H54 (cell line): ENCODE data around the gene LRMDA.

ENCODE experiments used
- DNase-seq: peaks from one replicate; pipeline ENCODE4 v3.0.0; 2011; ENCODE audit warnings: low spot score, mixed read lengths; ENCODE audit not compliant: insufficient read length
- FAIRE-seq: peaks from 3 replicates; lab custom pipeline; 2011; peaks lifted over from hg19 to GRCh38; lab: Jason Lieb, UNC
- POLR2A ChIP-seq: IDR thresholded peaks from 2 replicates; pipeline ENCODE4 v1.6.1; 2011; ENCODE audit warnings: low read depth, mild to moderate bottlenecking, low read length

The LRMDA gene

DNA sequence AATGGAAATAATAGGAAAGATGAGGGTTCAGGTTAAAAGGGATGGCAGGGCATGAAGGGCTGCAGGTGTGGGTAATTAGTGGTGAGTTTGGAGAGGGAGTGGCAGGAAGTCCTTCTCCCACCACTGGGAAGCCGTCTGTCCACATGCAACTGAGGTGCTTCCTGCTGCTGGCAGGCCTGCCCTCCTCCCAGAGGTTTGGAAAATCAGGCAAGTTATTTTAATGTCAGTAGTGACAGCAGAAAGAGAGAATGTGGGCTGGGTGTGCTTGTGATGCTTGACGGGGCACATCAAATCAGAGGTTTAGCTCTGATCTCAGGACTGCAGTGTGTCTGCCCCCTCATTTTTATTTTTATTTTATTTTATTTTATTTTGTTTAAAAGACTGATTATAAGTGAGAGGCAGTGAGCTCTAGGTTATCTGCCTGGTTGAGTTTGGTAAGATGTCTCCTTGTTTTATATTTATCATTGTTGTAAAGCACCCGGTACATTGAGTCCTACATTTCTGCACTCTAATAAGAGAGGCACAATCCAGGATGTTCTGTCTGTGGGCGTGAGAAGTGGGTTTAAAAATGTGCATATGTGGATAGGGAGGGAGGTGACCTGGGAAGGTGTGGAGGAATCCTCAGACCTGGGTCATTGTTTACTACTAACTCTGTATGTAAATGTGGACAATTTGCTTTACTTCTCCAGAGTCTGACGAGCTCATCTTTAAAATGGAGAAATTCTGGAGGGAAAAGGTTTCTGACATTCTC lies 504.4 kb downstream of the LRMDA start:
- TF ChIP-seq POLR2A = no peak
- no peak for FAIRE-seq

DNA sequence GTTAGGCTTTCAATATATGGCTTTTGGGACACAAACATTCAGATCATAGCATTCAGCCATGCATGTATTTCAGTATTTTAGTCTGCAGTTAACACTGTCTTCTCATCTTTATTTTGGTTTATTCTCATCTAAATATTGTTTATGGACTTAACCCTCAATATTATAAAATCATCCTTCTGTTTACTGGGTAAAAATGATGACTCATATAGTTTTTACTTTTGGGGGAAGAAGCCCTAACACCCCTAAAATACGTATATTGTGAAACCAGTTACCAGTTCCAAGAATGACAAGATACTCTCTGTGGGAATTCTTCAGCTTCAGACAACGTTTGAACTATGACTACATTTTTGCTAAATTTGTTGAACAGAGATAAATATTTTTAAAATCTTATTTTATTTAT lies 505.4 kb downstream of the LRMDA start:
- DNase-seq (no peak), FAIRE-seq (no peak)
- no peak for TF ChIP-seq POLR2A

More for the DNA sequence above, 504.4 kb downstream of the LRMDA start:
- DNase-seq = no peak

DNA sequence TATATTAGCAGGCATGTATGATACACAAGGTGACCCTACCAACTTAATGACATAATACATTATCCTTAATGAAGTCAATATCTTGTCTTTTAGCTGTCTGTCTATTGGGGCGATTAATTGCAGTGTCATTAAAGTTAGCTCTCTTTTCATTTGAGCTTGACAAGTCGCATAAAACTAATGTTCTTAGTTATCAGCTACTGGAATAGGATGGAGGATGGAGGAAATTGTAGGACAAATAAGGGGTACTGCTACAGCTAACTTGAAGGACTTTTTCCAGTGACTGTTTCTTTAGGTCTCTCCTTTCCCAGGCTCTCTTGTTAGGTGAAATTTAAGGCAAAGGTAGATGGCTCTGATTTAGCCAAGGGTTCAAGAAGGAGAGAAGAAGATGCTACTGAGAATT lies 506.4 kb downstream of the LRMDA start:
- TF ChIP-seq POLR2A = no peak
- FAIRE-seq (no peak), DNase-seq (no peak)

DNA sequence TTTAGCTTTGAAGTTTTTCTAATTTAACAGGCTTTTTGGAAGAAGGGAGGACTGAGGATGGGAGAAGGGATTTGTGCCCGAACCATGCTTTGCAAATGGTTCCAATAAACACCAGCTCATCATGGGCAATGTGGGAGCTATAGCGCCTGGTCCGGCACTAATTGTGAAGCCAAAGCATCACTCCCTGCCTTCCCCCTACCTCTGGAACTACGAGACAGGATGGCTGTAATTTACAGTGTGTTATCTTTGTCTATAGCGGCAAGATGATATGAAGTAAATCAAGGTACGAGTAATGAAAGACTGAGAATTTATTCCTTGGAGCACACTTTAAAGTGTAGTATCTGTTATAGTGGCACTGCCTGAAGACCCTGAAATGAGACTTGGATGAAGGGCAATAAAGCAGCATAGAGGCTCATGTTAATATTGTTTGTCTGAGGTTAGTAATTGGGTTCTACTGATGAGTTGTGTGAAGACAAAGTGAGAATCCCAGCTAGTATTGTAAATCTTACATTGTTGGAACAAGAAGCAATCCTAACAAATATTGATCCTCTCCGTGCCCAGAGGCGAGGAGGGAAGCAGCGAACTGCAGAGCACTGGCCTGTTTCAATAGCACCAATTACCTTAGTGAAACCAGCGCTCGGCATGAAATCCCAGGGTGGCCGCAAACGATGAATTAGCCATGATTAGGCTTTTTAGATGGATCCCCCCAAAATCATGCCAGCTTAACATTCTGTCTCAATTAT lies 507.1 kb downstream of the LRMDA start:
- TF ChIP-seq POLR2A = no peak
- FAIRE-seq (no peak), DNase-seq (no peak)

DNA sequence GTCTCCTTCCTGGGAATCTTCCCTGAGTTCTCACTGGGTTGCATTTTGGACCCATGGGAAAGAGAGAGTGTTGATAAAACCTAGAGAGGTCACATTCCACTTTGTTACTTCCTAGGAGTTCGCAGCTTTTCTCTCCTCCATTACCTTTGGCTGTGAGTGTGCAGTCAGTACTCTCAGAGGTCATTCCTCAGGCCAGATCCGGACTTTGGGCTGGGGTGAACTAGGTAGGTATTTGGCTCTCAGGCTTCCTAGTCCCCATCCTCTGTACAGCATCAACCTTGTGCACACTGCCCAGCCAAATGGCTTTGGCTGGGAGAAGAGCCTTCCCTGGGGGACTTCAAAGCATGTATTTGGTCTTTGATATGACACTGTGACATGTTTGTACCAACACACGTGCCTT lies 508.1 kb downstream of the LRMDA start:
- FAIRE-seq = no peak

DNA sequence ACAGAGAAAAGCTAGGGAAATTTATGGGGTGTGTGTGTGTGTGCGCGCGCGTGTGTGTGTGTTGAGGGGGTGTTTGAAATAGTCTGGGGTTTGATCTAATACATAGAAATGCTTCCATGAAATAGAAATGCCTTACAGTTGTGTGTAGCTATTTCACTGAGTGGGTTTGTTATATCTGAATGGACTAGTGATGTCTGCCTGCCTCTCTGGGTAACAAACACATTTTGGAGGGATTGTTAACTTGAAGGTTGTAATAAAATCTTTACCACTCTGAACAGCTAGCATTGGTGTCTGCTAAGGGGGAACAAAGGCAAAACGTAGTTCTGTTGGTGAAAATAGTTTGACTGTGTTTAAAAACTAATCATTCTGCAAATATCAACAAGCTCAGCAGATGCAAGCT lies 509.3 kb downstream of the LRMDA start:
- FAIRE-seq (no peak), DNase-seq (no peak)
- TF ChIP-seq POLR2A = no peak

More for the DNA sequence above, 508.1 kb downstream of the LRMDA start:
- TF ChIP-seq POLR2A = no peak
- no peak for DNase-seq

DNA sequence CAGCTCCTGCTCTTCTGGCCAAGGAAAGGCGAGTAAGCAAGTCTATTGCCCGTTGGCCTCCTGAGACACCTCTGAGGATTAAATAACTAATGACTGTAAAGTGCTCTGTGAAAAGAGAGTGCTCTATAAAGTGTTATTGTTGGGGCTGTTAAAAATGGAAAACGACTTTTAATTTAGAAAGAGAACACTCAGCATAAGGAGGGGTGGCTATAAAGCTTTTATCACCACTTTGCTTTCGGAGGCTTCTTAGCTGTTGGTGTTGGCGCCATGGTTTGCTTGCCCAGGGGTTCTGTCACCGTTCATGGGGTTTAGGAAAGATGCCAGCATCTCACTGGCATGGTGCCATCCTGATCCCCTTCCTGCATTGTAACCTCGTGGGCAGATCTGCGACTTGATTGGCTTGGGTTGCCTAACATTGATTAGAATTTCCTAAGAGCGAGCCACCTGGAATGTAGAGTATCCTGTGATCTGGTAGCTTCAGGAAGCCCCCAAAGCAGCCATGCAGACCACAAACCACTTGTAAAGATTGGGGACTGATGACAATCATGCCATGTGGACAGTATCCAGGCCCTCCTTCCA lies 509.9 kb downstream of the LRMDA start:
- TF ChIP-seq POLR2A = no peak
- no peak for FAIRE-seq
- no peak for DNase-seq

DNA sequence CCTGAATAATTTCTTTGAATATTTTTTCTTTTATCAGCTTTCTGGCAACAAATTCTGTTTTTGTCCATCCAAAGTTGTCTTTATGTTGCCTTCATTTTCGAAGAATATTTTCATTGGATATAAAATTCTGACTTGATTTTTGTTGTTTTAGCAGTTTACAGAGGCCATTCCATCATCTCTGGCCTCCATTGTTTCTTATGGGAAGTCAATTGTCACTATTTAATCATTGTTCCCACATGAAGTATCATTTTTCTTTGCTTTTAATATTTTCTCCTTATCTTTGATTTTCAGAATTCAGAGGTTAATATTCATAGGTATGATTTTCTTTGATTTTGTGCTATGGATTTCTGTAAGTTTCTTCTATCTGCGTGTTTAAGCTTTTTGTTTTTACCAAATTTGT lies 512.6 kb downstream of the LRMDA start:
- no peak for DNase-seq
- no peak for TF ChIP-seq POLR2A
- FAIRE-seq = no peak

DNA sequence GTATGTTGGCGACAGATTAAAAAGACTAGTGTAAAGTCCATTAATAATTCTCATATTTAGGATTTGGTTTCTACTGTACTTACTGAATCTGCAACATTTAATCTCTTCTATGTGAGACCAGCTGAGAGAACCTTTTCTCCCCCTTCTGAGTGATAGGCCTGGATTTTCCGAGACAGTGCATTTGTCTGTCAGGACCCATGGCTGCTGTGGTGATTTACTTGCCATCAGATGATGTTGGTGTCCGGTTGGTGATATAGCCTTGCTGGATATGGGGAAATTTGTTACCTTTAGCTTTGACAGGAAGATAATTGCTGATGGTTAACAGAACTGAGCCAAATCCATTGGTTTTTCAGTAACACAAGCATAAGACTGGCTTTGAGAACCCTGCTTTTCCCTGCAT lies 517.2 kb downstream of the LRMDA start:
- FAIRE-seq (no peak), DNase-seq (no peak)
- TF ChIP-seq POLR2A = no peak

DNA sequence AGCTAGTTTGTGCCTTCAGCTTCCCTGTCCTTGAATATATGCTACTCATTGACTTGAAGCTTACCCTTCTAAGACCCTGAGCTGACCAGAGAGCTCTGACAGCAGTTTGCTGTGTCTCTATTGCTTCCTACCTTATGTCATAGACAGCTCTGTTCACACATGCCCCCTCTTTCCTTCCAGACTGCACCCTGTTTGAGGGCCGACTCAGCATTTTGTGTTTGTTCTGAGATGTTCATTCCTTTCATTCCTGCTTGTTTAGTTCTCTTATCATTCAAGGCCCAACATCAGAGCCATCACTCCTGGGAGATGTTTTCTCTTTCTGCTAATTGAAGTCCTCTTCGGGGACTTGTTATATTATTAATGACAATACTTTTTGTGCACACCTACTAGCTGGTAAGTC lies 518.9 kb downstream of the LRMDA start:
- FAIRE-seq (no peak), DNase-seq (no peak)
- no peak for TF ChIP-seq POLR2A

DNA sequence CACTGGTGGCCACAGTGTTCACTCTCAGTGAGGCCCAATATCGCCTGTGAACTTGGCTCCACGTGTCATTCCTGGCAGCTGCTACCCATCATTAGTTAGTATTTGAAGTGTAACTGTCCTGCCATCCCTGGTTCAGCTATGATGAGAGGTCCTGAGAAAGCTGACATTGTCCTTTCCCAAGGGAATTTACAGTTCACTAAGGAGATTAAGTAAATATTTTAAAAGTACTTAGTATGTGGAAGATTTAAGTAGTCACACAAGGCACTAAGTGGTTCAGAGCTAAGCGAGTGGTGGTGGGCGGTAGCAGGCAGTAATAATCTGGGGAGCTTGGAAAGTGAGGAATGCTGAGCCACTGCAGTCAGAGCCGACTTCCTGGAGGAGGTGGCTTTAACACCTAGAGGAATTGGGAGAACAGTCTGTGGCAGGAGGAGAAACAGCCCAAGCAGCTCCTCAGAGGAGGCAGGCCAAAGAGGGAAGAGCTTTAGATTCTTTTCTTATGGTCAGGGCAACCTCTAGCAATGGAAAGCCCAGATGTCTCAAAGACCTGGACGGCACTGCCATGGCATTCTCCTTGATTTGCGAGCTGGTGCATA lies 519.7 kb downstream of the LRMDA start:
- no peak for TF ChIP-seq POLR2A
- FAIRE-seq (no peak), DNase-seq (no peak)

DNA sequence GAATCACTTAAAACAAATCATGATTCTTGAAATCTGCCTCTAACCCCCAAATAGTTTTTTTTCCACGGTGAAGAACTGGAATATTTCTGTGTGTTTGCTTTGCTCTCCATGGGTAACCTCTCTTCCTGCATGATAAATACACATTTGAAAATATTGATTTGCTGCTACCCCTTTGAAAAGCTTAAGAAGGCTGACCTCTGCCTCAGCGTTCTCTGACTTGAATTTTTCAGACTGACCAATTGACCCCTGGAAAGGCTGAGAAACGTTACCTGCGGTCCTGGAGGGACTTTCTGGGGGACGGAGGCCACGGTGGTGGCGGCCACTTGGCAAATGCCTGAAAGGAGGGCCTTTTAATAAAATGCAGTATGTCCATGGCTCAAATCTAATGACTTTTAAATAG lies 520.2 kb downstream of the LRMDA start:
- FAIRE-seq (no peak), DNase-seq (no peak)
- no peak for TF ChIP-seq POLR2A

DNA sequence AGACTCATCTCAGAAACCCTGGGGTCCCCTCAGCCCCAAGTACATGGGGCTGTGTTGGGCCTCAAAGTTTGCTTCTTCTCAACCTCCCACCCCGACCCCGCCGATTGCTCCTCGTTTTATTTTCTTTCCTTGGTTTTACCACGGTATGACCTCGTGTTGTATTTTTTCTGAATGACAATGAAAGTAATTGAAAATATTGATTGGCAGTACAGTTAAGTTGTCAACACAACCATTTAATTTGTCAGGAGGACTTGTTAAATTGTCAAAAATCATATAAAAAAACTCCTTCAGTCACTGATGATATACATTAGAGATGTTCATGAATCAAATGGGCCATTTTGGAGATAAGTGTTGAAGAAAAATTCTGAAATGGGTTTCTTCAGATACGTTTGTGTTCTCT lies 520.7 kb downstream of the LRMDA start:
- TF ChIP-seq POLR2A = no peak
- no peak for DNase-seq
- no peak for FAIRE-seq

DNA sequence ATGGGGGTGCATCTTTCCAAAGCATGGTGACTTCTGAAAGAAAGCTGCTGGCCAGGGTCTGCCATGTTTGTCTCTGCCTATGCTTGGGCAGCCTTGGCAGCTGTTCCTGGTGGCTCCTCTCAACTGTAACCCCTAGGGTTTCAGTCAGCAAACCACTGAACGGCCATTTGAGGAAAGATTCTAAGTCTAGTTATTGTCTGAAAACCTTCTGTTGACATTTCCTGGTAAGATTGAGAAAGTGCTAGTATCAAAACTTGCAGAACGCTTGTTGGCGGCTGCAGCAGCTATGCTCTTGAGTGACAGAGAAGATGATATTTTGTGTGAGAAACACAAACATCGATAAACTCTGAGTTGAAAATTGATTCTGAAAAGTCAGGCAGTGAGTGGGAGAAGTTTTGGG lies 523.1 kb downstream of the LRMDA start:
- FAIRE-seq = no peak
- TF ChIP-seq POLR2A = no peak
- no peak for DNase-seq

DNA sequence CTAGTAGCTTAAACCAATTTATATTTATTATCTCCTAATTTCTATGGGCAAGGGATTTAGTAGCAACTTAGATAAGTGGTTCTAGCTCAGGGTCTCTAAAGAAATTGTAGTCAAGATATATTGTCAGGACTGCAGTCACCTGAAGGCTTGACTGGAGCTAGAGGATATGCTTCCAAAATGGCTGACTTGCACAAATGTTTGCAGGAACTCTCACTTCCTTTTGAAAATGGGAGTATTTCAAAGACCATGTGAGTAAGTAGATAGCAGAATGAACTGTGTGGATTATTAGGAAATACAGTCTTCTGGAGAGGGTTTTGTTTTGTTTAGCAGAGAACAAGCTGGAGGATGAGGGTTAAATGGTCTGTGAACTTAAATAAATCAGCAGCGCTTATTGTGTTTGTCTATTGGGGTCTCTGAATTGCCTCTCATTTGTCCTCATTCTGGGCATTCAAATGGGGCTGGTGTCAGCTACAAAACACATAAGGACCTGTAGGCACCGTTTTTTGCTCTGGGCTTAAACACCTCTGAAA lies 524.6 kb downstream of the LRMDA start:
- no peak for FAIRE-seq
- TF ChIP-seq POLR2A = no peak
- DNase-seq = no peak
